H54 (cell line): ENCODE data around the gene BTBD2.
"Not testable (repeated sequence)": the region's sequence is repeated elsewhere in the genome, so short reads cannot be mapped to it uniquely, and the experiment has no call there.

Source experiments
- DNase-seq: peaks from one replicate; pipeline ENCODE4 v3.0.0; 2011; ENCODE audit warnings: low spot score, mixed read lengths; ENCODE audit not compliant: insufficient read length
- FAIRE-seq: peaks from 3 replicates; lab custom pipeline; 2011; peaks lifted over from hg19 to GRCh38; lab: Jason Lieb, UNC
- POLR2A ChIP-seq: IDR thresholded peaks from 2 replicates; pipeline ENCODE4 v1.6.1; 2011; ENCODE audit warnings: low read depth, mild to moderate bottlenecking, low read length

BTBD2 gene

DNA sequence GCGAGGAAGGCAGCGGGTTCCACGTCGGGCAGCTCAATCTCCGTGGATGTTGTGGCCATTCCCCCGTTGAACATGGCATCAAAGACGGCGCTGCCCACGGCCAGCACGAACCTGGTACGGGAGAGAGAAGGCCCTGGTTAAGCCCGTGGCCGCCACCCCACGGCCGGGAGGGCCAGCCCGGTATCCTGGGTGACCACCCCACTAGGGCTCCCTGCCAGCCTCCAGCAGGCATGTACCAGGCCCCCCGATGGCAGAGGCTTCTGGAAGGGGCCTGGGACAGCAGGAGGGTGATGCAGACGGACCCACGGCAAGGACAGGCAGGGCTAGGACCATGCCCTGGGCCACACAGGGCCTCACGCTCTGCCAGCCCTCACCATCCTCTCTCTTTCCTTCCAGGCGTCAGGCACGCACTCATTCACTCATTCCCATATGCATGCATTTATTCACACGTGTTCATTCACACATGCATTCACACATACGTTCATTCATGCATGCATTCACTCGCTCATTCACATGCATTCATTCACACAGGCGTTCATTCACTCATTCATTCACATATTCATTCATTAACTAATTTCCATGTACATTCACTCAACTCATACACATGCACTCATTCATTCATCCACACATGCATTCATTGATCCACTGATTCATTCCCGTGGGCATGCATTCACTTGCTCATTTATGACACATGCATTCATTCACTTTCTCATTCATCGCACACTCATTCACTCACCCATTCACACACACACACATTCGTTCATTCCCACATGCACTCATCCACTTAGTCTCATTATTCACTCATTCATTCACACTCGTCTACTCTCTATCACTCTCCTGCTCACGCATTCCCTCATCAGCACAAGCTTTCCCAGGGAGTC is 17.9 kb downstream of the BTBD2 start:
- no peak for DNase-seq

DNA sequence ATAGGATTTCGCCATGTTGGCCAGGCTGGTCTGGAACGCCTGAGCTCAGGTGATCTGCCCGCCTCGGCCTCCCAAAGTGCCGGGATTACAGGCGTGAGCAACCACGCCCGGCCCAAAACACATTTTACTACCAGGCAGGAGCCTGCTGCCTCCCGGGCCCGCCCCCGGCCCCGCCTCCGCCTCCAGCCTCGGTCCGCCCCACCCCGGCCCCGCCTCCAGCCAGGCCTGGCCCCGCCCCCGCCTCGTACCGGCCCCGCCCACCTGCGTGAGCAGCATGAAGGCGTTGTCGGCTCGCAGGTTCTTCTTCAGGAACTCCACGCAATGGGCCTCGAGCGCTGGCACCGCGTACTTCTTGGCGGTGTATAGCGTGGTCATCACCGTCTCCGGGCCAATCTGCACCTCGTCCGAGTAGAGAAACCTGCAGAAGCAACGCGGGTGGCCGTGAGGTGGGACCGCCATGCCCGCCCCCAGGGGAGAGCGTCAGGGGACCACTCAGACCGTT is 22.7 kb downstream of the BTBD2 start:
- DNase-seq (no peak), FAIRE-seq (no peak)
- no peak for TF ChIP-seq POLR2A

More for the DNA sequence above, 17.9 kb downstream of the BTBD2 start:
- no peak for FAIRE-seq
- no peak for TF ChIP-seq POLR2A

DNA sequence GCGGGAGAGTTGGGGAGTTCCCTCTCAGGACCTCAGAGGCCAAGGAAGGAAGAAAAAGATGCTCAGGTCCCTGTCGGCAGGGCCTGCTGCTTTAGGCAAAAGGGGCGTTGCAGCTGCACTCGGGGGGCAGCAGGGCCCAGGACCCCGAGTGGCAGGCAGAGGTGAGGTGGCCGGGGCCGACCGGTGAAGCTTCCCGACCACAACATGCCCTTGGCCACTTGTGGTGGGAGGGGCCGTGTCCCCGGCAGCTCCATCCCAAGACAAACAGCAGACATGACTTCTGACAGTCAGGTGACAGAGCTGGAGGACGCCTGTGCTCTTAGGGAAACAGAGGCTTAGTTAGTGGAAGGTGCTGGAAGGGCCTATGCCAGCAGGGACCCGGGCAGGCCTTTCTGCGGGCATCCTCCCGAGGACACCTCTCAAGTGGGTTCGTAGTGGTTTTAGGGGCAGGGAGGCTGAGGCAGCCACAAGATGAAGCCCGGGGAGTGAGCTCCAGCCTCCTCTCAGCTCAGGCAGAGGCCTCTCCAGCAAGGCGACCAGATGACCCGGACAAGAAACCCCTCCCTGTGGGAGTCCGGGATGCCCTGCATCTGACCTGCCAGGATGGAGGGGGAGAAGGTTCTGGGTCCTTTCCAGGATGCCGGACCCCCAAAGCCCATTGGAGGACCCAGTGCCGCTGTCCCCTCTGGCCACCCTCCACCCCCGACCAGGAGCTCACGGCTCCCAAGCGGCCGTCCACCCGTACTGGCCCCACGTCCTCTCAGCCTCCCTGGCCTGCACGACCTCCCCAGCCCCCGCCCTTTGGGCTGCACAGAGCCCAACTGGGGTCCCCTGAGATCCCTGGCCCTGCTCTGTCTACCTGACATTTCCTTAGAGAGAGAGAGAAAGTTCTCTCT is 24.2 kb downstream of the BTBD2 start:
- DNase-seq = no peak

DNA sequence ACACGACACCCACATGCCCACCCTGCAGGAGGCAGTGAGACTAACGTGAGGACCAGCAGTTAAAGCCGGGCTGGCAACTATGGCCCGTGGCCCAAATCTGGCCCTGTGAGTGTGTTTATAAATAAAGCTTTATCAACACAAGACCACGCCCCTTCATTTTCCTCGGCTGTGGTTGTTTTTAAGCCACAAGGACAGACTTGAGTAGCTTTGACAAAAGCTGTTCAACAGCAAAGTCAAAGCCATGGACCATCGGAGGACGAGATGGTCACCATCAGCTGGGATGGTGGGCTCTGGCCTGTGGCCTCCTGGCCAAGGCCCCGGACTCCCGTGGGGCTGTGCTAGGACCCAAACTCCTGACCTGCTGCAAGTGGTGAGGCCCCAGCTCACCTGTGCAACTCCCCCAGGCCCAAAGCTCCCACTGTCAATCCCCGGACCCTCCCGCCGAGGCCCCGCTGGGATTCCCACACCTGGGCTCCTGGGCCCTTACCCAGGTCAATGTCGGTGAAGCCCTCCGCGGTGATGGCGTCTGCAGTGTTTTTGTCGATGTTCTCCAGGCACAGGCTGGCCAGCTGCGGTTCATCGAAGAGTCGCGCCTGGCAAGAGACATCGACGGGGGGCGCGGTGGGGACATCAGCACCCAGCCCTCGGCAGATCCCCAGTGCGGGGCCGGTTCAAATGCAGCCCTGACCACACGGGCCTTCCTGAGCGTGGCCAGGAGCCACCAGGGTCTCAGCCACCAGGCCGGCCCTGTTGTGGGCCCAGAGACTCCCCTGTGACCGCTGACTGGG is 25.1 kb downstream of the BTBD2 start:
- TF ChIP-seq POLR2A = no peak
- FAIRE-seq = no peak

More for the DNA sequence above, 24.2 kb downstream of the BTBD2 start:
- no peak for FAIRE-seq
- no peak for TF ChIP-seq POLR2A

DNA sequence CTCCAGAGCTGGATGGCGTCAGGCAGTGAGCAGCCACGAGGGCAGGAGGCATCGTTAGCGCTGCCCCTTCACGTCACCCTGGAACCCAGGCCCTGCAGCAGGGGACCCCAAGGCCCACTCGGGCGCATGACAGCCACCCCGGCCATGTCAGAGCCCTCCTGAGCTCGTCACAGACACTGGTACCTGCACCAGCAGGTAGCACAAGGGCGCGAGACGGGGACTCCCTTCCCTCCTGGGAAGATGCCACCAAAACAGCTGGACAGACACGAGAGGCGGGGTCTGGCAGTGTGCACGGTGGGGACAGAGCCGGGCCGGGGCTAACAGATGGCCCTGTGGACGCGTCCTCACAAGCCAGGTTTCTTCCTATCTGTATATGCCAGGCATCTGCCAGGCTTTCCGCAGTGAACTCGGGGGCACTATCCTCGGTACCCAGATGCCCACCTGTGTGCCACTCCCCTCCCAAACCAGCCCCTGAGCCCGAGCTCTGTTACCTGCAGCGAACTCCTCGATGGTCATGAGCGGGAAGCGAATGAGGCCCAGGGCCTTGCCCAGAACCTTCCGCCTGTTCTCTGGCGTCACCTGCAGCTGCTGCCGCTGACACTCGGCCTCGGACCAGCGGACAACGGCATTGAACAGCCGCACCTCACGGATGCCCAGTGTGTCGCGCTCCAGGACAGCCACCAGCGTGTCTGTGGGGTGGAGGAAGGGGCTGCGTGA is 25.8 kb downstream of the BTBD2 start:
- TF ChIP-seq POLR2A = no peak
- no peak for FAIRE-seq
- DNase-seq = no peak

More for the DNA sequence above, 25.1 kb downstream of the BTBD2 start:
- no peak for DNase-seq

DNA sequence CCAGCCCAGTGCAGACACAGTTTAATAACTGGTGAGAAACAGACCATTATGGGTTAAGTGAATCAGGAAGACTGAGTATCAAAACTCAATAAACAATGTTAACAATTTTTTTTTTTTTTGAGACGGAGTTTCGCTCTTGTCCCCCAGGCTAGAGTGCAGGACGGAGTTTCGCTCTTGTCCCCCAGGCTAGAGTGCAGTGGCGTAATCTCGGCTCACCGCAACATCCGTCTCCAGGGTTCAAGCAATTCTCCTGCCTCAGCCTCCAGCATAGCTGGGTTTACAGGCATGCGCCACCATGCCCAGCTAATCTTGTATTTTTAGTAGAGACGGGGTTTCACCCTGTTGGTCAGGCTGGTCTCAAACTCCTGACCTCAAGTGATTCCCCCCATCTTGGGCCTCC is 27.1 kb downstream of the BTBD2 start:
- FAIRE-seq, DNase-seq: not testable (repeated sequence)

DNA sequence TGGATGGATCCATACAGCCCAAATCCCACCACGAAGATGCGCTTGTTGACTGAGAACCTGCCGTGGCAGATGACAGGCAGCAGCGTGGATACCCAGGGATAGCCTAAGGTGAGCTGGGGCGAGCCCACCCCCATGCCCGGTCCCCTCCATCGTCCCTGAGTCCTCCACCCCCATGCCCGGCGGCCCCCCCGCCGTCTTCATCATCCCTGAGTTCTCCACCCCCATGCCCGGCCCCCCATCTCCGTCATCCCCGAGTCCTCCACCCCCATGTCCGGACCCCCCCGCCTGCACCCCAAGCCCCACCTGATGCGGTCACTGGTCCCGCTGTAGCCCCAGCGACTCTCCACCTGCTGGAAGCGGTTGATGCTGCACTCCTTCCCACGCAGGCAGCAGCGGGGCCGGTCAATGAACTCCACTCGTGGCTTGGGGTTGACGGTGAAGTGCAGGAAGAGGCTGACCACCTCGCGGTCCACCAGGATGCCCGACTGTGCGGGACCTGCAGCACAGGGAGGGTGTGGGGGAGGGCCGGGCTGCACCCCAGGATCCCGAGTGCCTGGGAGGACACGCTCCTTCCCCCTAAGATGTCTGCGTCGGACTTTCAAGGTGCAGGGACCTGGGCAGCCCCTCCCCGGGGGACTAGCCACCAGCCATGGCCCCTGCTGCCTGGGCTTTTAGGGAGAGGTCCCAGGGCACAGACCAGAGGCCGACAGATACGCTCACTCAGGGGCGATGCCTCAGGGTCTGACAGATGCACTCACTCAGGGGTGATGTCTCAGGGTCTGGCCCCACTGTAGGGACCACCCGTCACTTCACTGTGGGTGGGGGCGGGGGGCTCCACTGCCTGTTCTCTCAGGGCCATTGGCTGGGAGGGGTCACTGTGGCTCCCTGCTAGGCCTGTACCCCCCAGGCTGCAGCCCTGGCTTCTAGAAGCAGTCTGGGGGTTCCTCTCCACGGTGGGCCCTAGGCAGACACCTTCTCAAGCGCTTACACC is 28.0 kb downstream of the BTBD2 start:
- no peak for TF ChIP-seq POLR2A
- DNase-seq (no peak), FAIRE-seq (no peak)

DNA sequence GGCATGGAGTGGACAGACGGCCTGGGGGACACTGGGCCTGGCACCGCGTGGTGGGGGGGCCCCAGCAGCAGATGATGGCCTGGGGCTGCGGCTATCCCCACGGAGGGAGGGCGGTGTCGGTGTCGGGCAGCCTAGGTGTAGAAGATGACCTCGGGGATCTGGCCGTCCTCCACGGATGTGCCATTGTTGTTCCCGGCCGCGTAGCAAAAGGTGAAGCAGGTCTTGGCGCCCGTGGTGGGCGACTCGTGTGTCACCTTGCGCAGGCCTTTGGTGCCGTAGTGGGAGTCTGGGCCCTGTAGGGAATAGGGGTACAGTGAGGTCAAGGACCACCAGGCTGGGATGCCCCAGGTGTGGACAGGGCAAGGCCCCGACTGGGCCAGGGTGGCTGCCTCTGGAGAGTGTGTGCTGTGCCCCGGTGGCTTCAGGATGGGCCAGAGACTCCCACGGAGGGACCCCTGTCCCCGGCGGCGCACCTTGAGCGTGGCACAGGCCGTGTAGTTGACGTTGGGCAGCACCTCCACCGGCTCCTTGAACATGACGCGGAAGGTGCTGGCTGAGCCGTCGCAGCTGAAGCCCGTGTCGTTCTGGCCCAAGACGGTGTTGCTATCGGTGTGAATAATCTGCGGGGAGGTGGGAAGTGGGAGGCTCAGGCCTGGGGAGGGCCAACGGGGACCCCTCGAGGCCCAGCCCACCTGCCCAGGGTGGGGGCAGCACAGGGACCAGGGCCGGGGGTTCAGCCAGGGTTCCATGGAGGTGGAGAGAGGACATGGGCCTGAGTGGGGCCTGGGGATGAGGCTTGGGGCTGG is 29.0 kb downstream of the BTBD2 start:
- no peak for TF ChIP-seq POLR2A
- FAIRE-seq (no peak), DNase-seq (no peak)

DNA sequence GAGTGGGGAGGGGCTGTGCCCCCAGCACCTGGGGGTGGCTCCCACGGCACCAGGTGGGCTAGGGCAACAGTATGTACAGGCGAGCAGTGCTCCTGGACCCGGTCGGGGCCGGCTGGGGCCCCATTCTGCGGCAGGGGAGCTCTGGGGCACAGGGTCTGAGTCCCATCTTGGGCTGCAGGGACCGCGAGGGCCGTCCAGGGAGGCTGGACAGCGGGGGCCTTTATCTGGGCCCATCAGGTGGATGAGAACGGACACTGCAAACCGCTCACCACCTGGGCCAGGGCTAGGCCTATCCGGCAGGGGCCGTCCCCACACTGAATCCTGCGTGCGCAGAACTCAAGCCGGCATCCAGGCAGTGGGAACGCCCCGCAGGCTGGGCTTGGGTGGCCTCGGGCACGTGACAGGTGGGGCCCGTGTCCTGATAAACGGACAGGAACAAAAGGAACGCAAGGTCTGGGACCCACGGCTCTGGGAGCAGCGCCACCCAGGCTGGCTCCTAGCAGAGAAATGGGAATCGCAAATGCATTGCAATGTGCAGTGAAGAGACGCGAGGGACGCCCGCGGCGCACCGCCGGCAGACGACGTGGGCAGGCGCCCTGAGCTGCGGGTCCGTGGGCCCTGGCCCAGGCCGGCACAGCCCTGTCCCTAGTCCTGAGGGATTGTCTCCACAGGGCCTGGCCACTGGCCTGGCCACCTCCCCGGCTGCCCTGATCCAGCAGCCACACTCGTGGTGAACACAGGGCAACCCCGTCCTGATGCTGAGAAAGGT is 29.7 kb downstream of the BTBD2 start:
- DNase-seq (no peak), FAIRE-seq (no peak)
- TF ChIP-seq POLR2A = no peak

DNA sequence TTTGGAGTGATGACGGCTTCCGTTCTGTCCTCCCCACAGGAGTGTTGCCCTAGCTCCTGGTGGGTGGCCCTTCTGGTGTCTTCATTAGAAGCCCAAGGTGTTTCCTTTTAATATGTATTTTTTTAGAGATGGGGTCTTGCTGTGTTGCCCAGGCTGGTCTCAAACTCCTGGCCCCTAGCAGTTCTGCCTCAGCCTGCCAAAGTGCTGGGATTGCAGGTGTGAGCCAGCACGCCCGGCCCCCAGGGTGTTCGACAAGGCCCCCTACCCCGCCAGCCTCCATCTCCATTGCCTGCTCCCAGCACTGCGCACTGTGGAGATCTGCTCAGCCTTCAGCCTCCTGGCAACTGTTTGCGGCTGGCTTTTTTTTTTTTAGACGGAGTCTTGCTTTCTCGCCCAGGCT is 31.2 kb downstream of the BTBD2 start:
- DNase-seq (no peak), FAIRE-seq (no peak)

More for the DNA sequence above, 31.2 kb downstream of the BTBD2 start:
- TF ChIP-seq POLR2A = no peak
